HepG2 (cell line): Measurements from ENCODE around the gene TMPO. TPM values are rescaled to one million over a fixed set of nuclear protein-coding genes. Genes with fewer than 3 reads are reported as not detected.

ENCODE experiments used
- ATAC-seq: fragments of 200-7000 bp; cut with Tn5 transposase; 3 replicates; pipeline ENCODE4 v1.9.1; 2020; ENCODE audit warnings: mild to moderate bottlenecking, moderate library complexity
- BruUV-seq: library from RNA; stranded (reverse); fragments of 400-500 nt; replicated peaks from 2 replicates; lab custom pipeline; 2021; lab: Mats Ljungman, UMichigan
- CTCF ChIA-PET: fragments of 300-600 bp; formaldehyde crosslinking; extraction: SDS; loops from one replicate; lab custom pipeline; 2021; ENCODE audit warnings: low total read pairs, inconsistent platforms, low intra/inter-chr PET ratio; lab: Yijun Ruan, JAX
- POLR2A ChIA-PET: fragments of 350-600 bp; sonication (Branson Sonifier 250); formaldehyde crosslinking; loops from one replicate; lab custom pipeline; 2020; ENCODE audit warnings: antibody characterized with exemption, inconsistent platforms; lab: Yijun Ruan, JAX
- DNase-seq: peaks from one replicate; pipeline ENCODE4 v3.0.0-alpha.2; 2015; ENCODE audit warnings: low spot score
- FAIRE-seq: peaks from 3 replicates; lab custom pipeline; 2011; peaks lifted over from hg19 to GRCh38; lab: Jason Lieb, UNC
- H2AFZ ChIP-seq: one replicate; pipeline ENCODE4 v1.6.1; 2011; ENCODE audit warnings: low read length, inconsistent platforms
- H3K27ac ChIP-seq: fragments of 300-600 bp; 3 replicates; pipeline ENCODE4 v1.8.0; 2011; ENCODE audit warnings: mixed run types, mild to moderate bottlenecking, mixed read lengths, low read length, inconsistent platforms; ENCODE audit not compliant: insufficient read depth; ENCODE audit errors: extremely low read length
- H3K27me3 ChIP-seq, 2 experiments: fragments of 200-600 bp in 1 of 2; 2 replicates in 1 of 2; 3 replicates in 1 of 2; pipeline versions ENCODE4 v1.6.0 to v1.8.0; 2011; ENCODE audit warnings: low read length in 2 of 2, mild to moderate bottlenecking in 2 of 2, moderate library complexity in 2 of 2, inconsistent platforms in 1 of 2; ENCODE audit not compliant: insufficient read depth in 2 of 2, control insufficient read depth in 1 of 2
- H3K36me3 ChIP-seq, 2 experiments: fragments of 200-600 bp in 1 of 2; replicated peaks in 1 of 2; 2 replicates in 1 of 2; 3 replicates in 1 of 2; pipeline versions ENCODE4 v1.5.1 to v1.8.0; 2011; ENCODE audit warnings: low read length in 2 of 2, inconsistent platforms in 1 of 2; ENCODE audit not compliant: insufficient read depth in 2 of 2, control insufficient read depth in 1 of 2
- H3K4me1 ChIP-seq: 2 replicates; pipeline ENCODE4 v1.5.1; 2012; ENCODE audit warnings: low read length, inconsistent platforms; ENCODE audit not compliant: insufficient read depth
- H3K4me2 ChIP-seq: 2 replicates; pipeline ENCODE4 v1.6.0; 2011; ENCODE audit warnings: low read depth, low read length, inconsistent platforms
- H3K4me3 ChIP-seq, 3 experiments: fragments of 200-600 bp in 1 of 3; sonication (generic), shearing (Covaris generic) in 1 of 3; replicated peaks in 1 of 3; 2 replicates each; pipeline ENCODE4 v1.5.1; 2011 to 2016; ENCODE audit warnings: low read length in 3 of 3, inconsistent platforms in 2 of 3, low read depth in 2 of 3, mild to moderate bottlenecking in 2 of 3, control low read depth in 1 of 3, mixed read lengths in 1 of 3; ENCODE audit not compliant: insufficient read depth in 1 of 3
- H3K79me2 ChIP-seq: one replicate; pipeline ENCODE4 v1.6.1; 2011; ENCODE audit warnings: low read length, inconsistent platforms; ENCODE audit not compliant: insufficient read depth
- H3K9ac ChIP-seq: 2 replicates; pipeline ENCODE4 v1.6.0; 2011; ENCODE audit warnings: mild to moderate bottlenecking, low read depth, low read length, inconsistent platforms; ENCODE audit not compliant: insufficient read depth
- H3K9me3 ChIP-seq: 2 replicates; pipeline ENCODE4 v1.5.1; 2012; ENCODE audit warnings: mild to moderate bottlenecking, low read length
- H4K20me1 ChIP-seq: 2 replicates; pipeline ENCODE4 v1.6.0; 2011; ENCODE audit warnings: inconsistent platforms, mild to moderate bottlenecking, low read length, moderate library complexity; ENCODE audit not compliant: insufficient read depth
- AFF4 ChIP-seq: sonication (generic); formaldehyde crosslinking; IDR thresholded peaks from 2 replicates; pipeline ENCODE4 v1.4.0; 2020; ENCODE audit warnings: missing genetic modification reagents
- ATF4 ChIP-seq, 2 experiments: fragments of 450-650 bp in 1 of 2; sonication (generic) in 1 of 2; formaldehyde crosslinking; IDR thresholded peaks; 2 replicates each; pipeline versions ENCODE4 v1.5.0 to v1.8.0; 2020 to 2022; ENCODE audit warnings: mild to moderate bottlenecking in 1 of 2, missing genetic modification reagents in 1 of 2
- EEA1 ChIP-seq: sonication (generic); formaldehyde crosslinking; IDR thresholded peaks from 2 replicates; pipeline ENCODE4 v1.5.1; 2020; ENCODE audit warnings: mild to moderate bottlenecking, missing genetic modification reagents, borderline replicate concordance
- HNRNPUL1 ChIP-seq: fragments of 200-400 bp; formaldehyde crosslinking; IDR thresholded peaks from 2 replicates; pipeline ENCODE4 v1.6.1; 2017; ENCODE audit warnings: low read depth, mild to moderate bottlenecking, low read length, moderate library complexity
- KAT2B ChIP-seq: fragments of 150-350 bp; IDR thresholded peaks from 2 replicates; pipeline ENCODE4 v1.6.1; 2014; ENCODE audit warnings: low read depth, low read length, borderline replicate concordance
- MXD1 ChIP-seq: sonication (generic); formaldehyde crosslinking; IDR thresholded peaks from 2 replicates; pipeline ENCODE4 v1.4.0; 2020; ENCODE audit warnings: mild to moderate bottlenecking, missing genetic modification reagents
- POLR2AphosphoS2 ChIP-seq: IDR thresholded peaks from 2 replicates; pipeline ENCODE4 v1.6.1; 2011; ENCODE audit warnings: low read depth, low read length, improper control_type of control experiment
- SIX1 ChIP-seq: sonication (generic); formaldehyde crosslinking; IDR thresholded peaks from 2 replicates; pipeline ENCODE4 v1.4.0; 2020; ENCODE audit warnings: missing genetic modification reagents, borderline replicate concordance
- SRF ChIP-seq: IDR thresholded peaks from 2 replicates; pipeline ENCODE4 v1.6.1; 2011; ENCODE audit warnings: mild to moderate bottlenecking, low read depth, low read length, moderate library complexity
- ZFAT ChIP-seq: sonication (generic); formaldehyde crosslinking; conservative IDR thresholded peaks from 2 replicates; pipeline ENCODE4 v1.8.1; 2023; ENCODE audit warnings: missing genetic modification reagents, inconsistent platforms
- ZMAT3 ChIP-seq: sonication (generic); formaldehyde crosslinking; conservative IDR thresholded peaks from 2 replicates; pipeline ENCODE4 v1.7.0; 2021; ENCODE audit warnings: missing genetic modification reagents
- ZNF556 ChIP-seq: sonication (generic); formaldehyde crosslinking; IDR thresholded peaks from 2 replicates; pipeline ENCODE4 v1.4.0; 2020; ENCODE audit warnings: mild to moderate bottlenecking, missing genetic modification reagents, borderline replicate concordance
- ZNF572 ChIP-seq: sonication (generic); formaldehyde crosslinking; IDR thresholded peaks from 2 replicates; pipeline ENCODE4 v1.5.1; 2020; ENCODE audit warnings: mild to moderate bottlenecking, missing genetic modification reagents
- WGBS: methylation state at CpG from one replicate; pipeline ENCODE4 v1.1.6; 2017; ENCODE audit warnings: low lambda C conversion rate; 5-methylcytosine and 5-hydroxymethylcytosine counted together
- in situ Hi-C: cut with HindIII; loops from 2 replicates; pipeline ENCODE4 v1.10.0; 2017; ENCODE audit warnings: low pct_unique_long_range_greater_than_20kb; ENCODE audit not compliant: extremely low pct_ligation_motif_present
- intact Hi-C: fragments of 100-400 bp; cut with micrococcal nuclease; formaldehyde crosslinking; loops from one replicate; pipeline ENCODE4 v1.10.0; 2022; ENCODE audit not compliant: unreplicated experiment
- polyA plus RNA-seq, 8 experiments: library from polyadenylated mRNA; depleted of rRNA in 3 of 8; stranded (reverse) in 7 of 8; unstranded in 1 of 8; fragments of >200 nt; fragmentation: Illumina TruSeq in 4 of 8; extraction: Trizol in 4 of 8; gene quantifications; 2 replicates each; pipeline versions ENCODE4 v1.2.1 to v1.2.3, GENCODE V29; 2011 to 2016; ENCODE audit warnings: low read depth in 4 of 8, missing spikeins in 1 of 8, mixed read lengths in 1 of 8; ENCODE audit not compliant: insufficient read depth in 1 of 8
- total RNA-seq, 5 experiments: library from RNA; depleted of rRNA; stranded (reverse); fragments of >200 nt; fragmentation: Illumina TruSeq; extraction: Trizol; gene quantifications; 2 replicates each; pipeline ENCODE4 v1.2.3, GENCODE V29; 2016; ENCODE audit warnings: low read depth in 1 of 5

The TMPO gene
- total and polyA plus RNA-seq, 2 of the 13 experiments (the other 11 are each of a cell fraction or from before 2014, with no cell fraction given), result 24.2 to 167 TPM

- no peak for TF ChIP-seq AFF4 (CRISPR knock-in tag)
- no peak for TF ChIP-seq ATF4 (CRISPR knock-in tag; IDR thresholded peaks at IDR 0.05)
- no peak for TF ChIP-seq EEA1
- TF ChIP-seq SRF, result no peak
- TF ChIP-seq, all 625 proteins: peak for 0
Measured at GRCh38 chr12:98579835-98580234, 64.4 kb downstream of the TMPO start (continued).

GRCh38 chr12:98580695-98581094 is 65.3 kb downstream of the TMPO start:
- no peaks in the 10 kb centered on the region for H3K36me3 ChIP-seq
- no peak overlapping the region for H3K4me2 ChIP-seq
- no TSS peak for BruUV-seq
- H3K27me3 ChIP-seq, result no peaks in the 10 kb centered on the region
- DNase-seq (no peak), ATAC-seq (no peak), FAIRE-seq (no peak)
- H4K20me1 ChIP-seq, result no peaks in the 10 kb centered on the region
- POLR2A ChIA-PET, result no interaction called here
- peaks cover 19% of the 10 kb centered on the region for H3K4me1 ChIP-seq
- no peak for TF ChIP-seq POLR2AphosphoS2
- TF ChIP-seq KAT2B, result no peak
- no peak for TF ChIP-seq SIX1 (CRISPR knock-in tag)
- TF ChIP-seq ZNF572 (CRISPR knock-in tag), result no peak
- TF ChIP-seq ZNF556 (CRISPR knock-in tag), result no peak
- TF ChIP-seq MXD1, result no peak
- TF ChIP-seq ZMAT3 (CRISPR knock-in tag), result no peak
- no peak for TF ChIP-seq HNRNPUL1
- TF ChIP-seq ZFAT (CRISPR knock-in tag), result no peak
- H3K9me3 ChIP-seq, result no peaks in the 10 kb centered on the region
- H3K27ac ChIP-seq, result no peak overlapping the region
- WGBS, result 75% methylated on average over 5 of the region's 5 CpGs
- CTCF ChIA-PET, result no interaction called here
- intact Hi-C loops (no loop called here), in situ Hi-C loops (no loop called here)
- no peak overlapping the region for H2AFZ ChIP-seq
- no peak overlapping the region for H3K4me3 ChIP-seq
- H3K79me2 ChIP-seq, result no peaks in the 10 kb centered on the region
- no peak overlapping the region for H3K9ac ChIP-seq
